ENCODE results near the gene BANK1. TPM values are rescaled to one million over a fixed set of nuclear protein-coding genes. Genes with fewer than 3 reads are reported as not detected.

BANK1 gene
- polyA plus RNA-seq, 3 donors = 2.7 to 2.9 (median 2.9) TPM

DNA sequence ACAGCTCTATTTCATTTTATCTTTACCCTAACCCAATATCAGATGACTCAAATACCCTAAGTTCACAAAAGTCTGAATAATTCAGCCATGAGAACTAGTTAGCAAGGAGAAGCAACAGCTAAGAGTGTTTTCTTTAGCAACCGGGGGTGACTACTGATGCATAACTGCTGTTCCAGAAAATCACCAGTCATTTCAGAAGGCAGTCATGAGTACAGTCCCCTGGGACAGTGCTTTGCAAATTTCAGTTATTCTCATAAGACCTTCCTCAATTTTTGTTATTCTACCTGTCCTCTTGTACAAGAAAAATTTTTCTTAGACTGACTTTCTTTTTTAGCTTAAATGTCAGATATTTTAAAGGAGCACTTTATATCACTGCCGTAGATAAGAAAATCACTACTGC lies 16.4 kb downstream of the BANK1 start:
- DNase-seq (ENCODE audit: extremely low read depth in 1 of 11, low read depth in 9 of 11, low spot score in 4 of 11) = peak in 7 of 11 donors; percentile 14 to 37 (median 22)

- DNase-seq (ENCODE audit: extremely low read depth in 1 of 11, low read depth in 9 of 11, low spot score in 4 of 11) = no peak
These were observed 16.8 kb downstream of the BANK1 start for GRCh38 chr4:101807351-101807750.

GRCh38 chr4:101813604-101814003 lies 23.1 kb downstream of the BANK1 start:
- no peak for DNase-seq (ENCODE audit: extremely low read depth in 1 of 11, low read depth in 9 of 11, low spot score in 4 of 11)

GRCh38 chr4:101818362-101818761 lies 27.8 kb downstream of the BANK1 start:
- no peak for DNase-seq (ENCODE audit: extremely low read depth in 1 of 11, low read depth in 9 of 11, low spot score in 4 of 11)

- DNase-seq (ENCODE audit: extremely low read depth in 1 of 11, low read depth in 9 of 11, low spot score in 4 of 11) = no peak
These were observed 33.3 kb downstream of the BANK1 start for GRCh38 chr4:101823864-101824263.

- no peak for DNase-seq (ENCODE audit: extremely low read depth in 1 of 11, low read depth in 9 of 11, low spot score in 4 of 11)
These were observed 34.0 kb downstream of the BANK1 start for GRCh38 chr4:101824500-101824899.

DNA sequence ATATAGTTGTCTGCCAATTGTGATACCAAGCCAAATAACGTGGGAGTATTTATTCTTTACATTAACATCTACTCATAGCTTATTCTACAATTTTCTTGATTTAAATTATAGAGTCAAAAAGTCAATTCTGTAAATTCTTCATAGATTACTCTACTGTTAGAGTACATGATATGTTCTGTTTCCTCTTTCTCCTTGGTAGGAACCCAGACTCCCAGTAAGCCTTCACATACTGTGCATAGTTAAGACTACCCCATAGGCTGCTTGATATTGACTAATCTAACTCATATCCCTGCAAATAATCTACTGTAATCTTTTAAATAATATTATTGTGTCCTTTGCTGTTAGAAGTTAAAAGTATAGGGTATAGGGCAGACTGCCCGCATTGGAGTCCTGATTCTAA lies 35.4 kb downstream of the BANK1 start:
- DNase-seq (ENCODE audit: extremely low read depth in 1 of 11, low read depth in 9 of 11, low spot score in 4 of 11) = no peak

GRCh38 chr4:101831816-101832215 lies 41.3 kb downstream of the BANK1 start:
- DNase-seq (ENCODE audit: extremely low read depth in 1 of 11, low read depth in 9 of 11, low spot score in 4 of 11) = no peak

GRCh38 chr4:101833480-101833879 lies 43.0 kb downstream of the BANK1 start:
- no peak for DNase-seq (ENCODE audit: extremely low read depth in 1 of 11, low read depth in 9 of 11, low spot score in 4 of 11)

GRCh38 chr4:101835121-101835904 lies 44.8 kb downstream of the BANK1 start:
- peak in 4 of 11 donors; percentile 2 to 15 (median 4) for DNase-seq (ENCODE audit: extremely low read depth in 1 of 11, low read depth in 9 of 11, low spot score in 4 of 11)

DNA sequence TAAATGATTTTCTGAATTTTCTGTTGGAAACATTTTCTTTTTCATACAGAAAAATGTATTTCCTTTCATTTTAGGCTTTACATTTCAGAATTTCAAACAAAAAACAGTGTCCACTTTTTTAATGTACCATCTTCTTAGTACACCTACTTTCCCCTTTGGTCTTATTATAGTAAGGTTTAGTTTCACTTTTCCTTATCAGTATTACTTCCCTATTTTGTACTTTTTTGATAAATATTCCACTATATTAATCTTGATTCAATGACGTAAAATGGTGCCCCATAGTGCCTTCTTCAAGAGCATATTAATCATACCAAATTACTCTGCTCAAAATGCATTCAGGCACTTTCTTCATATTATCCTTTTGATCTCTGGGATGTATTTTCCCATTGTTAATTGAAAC lies 52.5 kb downstream of the BANK1 start:
- no peak for DNase-seq (ENCODE audit: extremely low read depth in 1 of 11, low read depth in 9 of 11, low spot score in 4 of 11)

DNA sequence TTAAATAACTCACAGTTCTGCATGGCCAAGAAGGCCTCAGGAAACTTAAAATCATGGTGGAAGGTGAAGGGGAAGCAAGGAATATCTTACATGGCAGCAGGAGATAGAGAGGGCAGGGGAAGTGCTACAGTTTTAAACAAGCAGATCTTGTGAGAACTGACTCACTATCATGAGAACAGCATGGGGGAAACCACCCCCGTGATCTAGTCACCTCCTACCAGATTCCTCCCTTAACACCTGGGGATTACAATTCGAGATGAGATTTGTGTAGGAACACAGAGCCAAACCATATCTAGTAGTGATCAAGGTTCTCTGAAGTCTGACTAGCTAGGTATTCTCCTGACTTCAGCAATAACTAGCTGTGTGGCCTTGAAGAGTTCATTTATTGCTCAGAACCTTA lies 56.0 kb downstream of the BANK1 start:
- no peak for DNase-seq (ENCODE audit: extremely low read depth in 1 of 11, low read depth in 9 of 11, low spot score in 4 of 11)

- no peak for DNase-seq (ENCODE audit: extremely low read depth in 1 of 11, low read depth in 9 of 11, low spot score in 4 of 11)
These were observed 60.2 kb downstream of the BANK1 start for GRCh38 chr4:101850698-101851097.

- DNase-seq (ENCODE audit: extremely low read depth in 1 of 11, low read depth in 9 of 11, low spot score in 4 of 11) = no peak
These were observed 61.1 kb downstream of the BANK1 start for GRCh38 chr4:101851672-101852071.

GRCh38 chr4:101853028-101853427 lies 62.5 kb downstream of the BANK1 start:
- no peak for DNase-seq (ENCODE audit: extremely low read depth in 1 of 11, low read depth in 9 of 11, low spot score in 4 of 11)

- no peak for DNase-seq (ENCODE audit: extremely low read depth in 1 of 11, low read depth in 9 of 11, low spot score in 4 of 11)
These were observed 63.2 kb downstream of the BANK1 start for GRCh38 chr4:101853691-101854090.

GRCh38 chr4:101855239-101855638 lies 64.7 kb downstream of the BANK1 start:
- DNase-seq (ENCODE audit: extremely low read depth in 1 of 11, low read depth in 9 of 11, low spot score in 4 of 11) = no peak

DNA sequence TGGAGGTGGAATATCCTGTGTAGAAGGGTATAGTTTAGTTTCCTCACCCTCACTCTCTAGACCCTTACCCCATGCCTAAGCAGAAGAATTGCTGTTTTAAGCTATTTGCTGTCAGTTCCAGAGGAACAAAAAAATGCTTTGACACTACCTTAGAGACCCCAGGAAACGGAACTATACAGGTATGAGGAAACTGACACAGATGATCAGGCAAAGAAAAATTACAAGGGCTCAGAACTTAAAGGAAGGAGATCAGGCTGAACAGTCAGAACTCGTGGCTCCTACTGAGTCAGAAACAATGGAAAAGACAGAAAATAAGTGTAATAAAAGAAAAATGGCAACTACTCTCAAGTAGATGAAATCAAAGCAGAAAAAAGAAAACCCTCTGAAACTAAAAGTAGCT lies 65.6 kb downstream of the BANK1 start:
- no peak for DNase-seq (ENCODE audit: extremely low read depth in 1 of 11, low read depth in 9 of 11, low spot score in 4 of 11)

DNA sequence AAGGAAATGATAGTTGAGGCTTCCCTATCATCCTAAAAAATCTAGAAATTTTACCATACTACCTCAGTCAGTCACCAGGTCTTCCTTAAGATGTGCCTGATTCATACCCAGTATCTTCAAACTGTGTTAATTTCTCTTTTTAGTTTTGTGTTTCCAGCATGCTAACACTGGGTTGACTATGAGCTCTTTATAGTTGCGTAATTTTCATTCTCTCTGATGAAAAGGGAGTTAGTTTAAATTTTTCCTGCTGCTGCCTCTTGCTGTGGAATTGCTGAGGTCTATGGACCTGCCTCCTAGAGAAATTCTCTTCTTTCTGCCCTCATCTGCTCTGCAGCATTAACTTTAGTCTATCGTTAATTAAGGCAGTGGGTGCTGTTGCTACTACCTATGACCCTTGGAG lies 66.6 kb downstream of the BANK1 start:
- DNase-seq (ENCODE audit: extremely low read depth in 1 of 11, low read depth in 9 of 11, low spot score in 4 of 11) = no peak

DNA sequence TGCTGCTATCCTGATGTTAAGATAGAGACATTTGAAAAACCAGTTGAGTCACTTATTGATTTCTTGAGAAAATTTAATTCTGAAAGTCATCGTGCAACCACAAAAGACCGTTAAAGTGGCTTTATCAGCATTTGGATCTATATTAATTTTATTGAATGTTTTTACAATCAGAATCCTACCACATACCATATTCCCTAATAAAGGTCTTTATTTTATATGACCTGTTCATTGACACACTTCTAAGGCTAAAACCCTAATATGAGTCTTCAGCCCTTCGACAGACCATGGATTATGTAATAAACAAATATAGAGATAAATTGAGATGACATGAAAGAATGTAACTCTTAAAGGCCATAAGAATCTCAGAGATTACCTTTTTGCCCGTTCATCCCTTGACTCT lies 68.1 kb downstream of the BANK1 start:
- DNase-seq (ENCODE audit: extremely low read depth in 1 of 11, low read depth in 9 of 11, low spot score in 4 of 11) = no peak

- no peak for DNase-seq (ENCODE audit: extremely low read depth in 1 of 11, low read depth in 9 of 11, low spot score in 4 of 11)
These were observed 72.1 kb downstream of the BANK1 start for GRCh38 chr4:101862595-101862994.

All from renal cortex interstitium (tissue), 11 donors.